Activated CD4-positive, alpha-beta T cell treated with anti-CD3 and anti-CD28 coated beads, Interleukin-2, amount 50 U/mL, for 24 hours (primary cell): ENCODE measurements around the gene PRDM10.
"Not testable (repeated sequence)": the region's sequence is repeated elsewhere in the genome, so short reads cannot be mapped to it uniquely, and the experiment has no call there.

Source experiments
- DNase-seq, 2 donors: peaks; one replicate each; pipeline ENCODE4 v3.0.0-alpha.2; 2020; ENCODE audit warnings: low read depth in 1 of 2, low spot score in 1 of 2

Gene PRDM10

DNA sequence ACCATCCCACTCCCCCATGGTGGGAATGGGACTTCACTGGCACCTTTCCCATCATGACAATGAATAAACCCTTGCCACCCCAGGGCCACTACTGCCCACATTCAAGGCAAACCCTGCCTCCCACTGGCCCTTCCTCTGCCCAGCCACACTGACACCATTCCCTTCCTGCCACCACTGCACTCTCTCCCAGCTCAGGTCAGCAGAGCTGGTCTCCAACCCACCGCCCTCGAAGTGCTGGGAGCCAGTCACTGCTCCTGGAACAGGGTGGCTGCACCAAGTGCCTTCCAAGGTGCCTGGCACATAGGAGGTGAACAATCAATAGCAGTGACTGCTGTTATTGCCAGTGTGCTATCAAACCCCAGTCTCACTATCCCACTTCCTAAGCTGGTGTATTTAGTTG lies 27.1 kb downstream of the PRDM10 start:
- no peak for DNase-seq

DNA sequence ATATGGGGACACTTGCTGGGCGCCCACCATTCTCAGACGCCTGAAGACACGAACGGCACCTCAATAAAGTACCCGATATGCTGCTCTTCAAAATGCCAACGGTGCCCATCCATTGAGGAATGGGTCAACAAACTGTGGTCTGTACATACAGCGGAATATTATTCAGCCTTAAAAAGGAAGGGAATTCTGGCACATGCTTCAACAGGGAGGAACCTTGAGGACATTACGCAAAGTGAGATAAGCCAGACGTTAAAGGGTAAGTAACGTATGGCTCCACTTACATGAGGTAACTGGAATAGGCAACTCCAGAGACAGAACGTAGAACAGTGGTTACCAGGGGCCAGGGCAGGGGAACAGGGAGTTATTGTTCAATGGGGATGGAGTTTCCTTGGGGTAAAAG lies 28.0 kb downstream of the PRDM10 start:
- no peak for DNase-seq

DNA sequence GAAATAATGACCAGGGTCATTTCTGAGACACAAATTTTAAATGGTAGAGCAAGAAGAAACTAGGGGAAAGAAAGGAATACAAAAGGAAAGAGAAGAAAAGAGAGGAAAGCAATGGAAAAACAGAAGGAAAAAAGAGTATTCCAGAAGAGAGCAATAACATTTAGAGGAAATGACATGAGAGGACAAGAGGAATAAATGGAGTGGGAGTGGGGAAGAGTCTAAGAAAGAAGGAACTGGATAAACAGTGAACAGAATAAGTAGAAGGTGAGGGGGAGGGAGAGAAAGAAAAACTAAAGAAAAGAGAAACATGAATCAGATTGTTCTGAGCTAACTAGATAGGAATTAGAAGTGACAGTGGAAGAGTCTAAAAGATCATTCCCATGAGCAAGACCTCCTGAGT lies 28.4 kb downstream of the PRDM10 start:
- DNase-seq = no peak

DNA sequence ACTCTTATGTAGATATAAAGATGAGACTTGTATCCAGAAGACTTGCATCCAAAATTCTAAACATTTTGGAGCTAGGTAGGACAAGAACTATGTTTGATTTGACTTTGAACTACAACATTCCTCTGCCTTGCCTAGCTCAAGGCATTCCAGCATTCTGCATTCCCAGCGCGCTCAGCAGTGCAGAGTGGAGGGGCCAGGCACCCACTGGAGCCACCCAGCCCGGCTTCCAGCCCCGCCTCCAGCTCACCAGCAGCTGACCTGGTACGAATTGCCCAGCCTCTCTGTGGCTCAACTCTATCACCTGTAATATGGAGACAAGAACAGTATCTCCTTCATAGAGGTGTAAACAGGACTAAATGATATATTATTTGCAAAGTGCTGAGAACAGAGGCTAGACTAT lies 28.8 kb downstream of the PRDM10 start:
- DNase-seq = no peak

DNA sequence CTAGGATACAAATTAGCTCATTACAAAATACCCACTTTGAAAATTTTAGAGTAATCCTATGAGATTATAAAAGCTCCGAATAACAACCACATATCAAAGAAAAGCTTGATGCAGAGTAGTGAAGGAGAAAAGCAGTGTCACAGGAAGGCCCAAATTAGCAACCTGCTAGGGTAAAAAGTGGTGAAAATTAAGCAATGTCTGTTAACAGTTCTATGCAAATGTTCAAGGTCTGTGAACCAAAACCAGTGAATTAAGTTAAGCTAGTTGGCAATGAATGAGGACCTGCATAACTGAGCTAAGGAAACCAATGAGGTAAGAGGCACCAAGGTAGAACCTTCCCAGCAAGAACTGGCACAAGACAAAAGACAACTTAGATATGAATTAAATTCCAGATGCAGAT lies 29.6 kb downstream of the PRDM10 start:
- no peak for DNase-seq

DNA sequence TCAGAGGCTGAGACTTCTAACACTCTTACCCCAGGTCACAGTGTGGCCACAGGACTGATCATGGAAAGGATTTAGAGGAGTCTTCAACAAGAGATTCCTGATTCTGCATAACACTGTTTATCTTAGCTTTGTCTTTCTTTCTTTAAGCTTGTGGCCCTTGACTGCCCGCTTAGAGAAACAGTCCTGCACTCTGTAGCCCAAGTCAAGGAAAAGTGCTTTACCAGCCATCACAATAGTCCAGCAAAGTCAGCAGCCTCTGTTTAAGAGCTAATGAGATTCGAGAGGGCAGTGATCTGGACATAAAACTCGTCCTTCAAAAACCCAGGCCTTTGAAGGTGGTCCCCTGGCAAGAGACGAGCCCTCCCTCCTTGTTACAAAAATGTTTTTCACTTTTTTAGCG lies 30.0 kb downstream of the PRDM10 start:
- no peak for DNase-seq

DNA sequence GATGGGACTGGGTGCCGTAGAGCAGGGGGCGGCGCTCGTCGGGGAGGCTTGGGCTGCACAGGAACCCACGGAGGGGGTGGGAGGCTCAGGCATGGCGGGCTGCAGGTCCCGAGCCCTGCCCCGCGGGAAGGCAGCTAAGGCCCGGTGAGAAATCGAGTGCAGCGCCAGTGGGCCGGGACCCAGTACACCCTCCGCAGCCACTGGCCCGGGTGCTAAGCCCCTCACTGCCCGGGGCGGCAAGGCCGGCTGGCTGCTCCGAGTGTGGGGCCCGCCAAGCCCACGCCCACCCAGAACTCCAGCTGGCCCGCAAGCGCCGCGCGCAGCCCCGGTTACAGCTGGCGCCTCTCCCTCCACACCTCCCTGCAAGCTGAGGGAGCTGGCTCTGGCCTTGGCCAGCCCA lies 30.8 kb downstream of the PRDM10 start:
- DNase-seq = not testable (repeated sequence)

DNA sequence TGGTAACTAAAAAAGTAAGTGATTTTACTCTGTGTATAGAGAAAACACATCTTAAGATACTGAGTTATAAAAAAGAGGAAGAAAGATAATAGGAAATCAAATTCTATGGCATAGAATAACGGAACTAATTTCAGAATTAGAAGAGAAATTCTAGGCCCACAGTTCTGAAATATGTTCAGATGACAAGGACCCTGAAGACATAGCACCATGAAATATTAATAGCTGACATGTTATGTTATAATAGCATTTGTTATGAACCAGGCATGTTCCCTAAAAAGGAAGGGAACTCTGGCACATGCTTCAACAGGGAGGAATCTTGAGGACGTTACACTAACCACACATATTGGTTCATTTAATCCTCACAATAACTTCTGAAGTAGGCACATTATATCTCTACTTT lies 32.7 kb downstream of the PRDM10 start:
- no peak for DNase-seq

DNA sequence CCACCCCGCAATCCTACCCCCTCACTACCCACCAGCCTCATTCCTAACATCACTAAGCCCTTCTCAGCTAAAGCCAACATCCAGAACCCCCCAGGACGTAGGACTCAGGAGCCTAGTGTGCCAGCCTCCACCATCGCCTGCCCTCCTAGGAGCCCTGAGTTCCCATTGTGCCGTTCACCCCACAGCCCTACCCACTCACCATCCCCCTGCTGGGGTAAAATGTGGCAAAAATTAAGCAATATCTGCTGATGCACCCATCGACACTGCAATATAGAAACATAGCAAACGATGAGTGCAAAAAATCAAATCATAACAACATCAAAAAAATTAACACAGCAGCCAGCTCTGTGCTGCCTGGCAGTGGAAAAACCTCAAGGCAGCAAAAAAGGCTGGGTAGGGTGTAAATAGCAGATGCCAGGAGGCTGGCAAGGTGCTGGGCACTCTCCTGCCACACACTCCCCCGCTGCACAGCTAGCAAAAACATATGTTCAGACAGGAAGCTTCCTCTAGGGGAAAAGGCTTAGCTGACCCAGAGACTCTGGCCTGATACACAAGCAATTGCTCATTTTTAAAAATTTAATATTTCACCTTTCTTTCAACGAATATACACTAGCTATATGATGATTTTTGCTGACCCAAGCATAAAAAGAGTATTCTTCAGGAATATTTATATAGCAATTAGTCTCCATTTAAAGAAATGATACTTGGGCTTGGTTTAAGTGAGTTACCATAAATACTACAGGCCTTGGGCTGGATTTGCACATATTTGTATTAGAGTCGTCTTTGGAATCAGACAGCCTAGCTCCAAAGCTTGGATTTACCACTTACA lies 33.8 kb downstream of the PRDM10 start:
- DNase-seq = no peak

DNA sequence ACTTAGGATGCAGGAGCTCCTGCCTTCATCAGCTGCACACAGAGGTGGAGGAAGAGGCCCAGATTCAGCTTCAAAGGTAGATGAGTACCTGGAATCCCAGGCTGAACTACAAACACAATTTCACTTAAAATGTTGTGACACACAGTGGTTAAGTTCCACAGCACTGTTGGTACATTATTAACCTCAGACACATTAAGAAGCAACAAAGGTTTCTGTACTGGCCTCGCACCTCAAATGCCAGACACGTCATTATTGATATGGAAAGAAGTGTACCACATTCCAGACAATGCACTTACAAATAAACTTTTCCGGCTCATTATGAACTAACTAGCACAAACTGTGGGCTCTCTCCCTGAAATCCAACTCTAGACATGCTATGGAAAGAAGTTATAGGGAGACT lies 34.6 kb downstream of the PRDM10 start:
- no peak for DNase-seq

DNA sequence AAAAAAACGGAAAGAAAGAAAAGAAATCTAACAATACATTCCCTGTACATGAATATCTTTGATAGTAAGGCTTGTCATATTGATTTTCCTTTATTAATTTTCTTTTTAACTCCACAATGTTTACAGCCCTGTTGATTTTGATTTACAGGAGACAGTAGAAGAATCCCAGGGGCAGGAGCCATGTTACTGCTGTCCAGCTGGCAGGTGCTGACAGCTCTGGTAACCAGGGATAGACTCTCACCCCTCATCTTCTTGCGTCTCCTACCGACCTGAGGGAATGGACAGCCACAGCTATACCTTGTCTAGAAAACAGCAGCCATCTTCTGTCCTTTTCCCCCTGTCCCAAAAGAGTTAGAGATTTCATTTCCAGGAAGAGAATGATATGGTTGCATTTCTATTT lies 37.4 kb downstream of the PRDM10 start:
- DNase-seq = no peak

DNA sequence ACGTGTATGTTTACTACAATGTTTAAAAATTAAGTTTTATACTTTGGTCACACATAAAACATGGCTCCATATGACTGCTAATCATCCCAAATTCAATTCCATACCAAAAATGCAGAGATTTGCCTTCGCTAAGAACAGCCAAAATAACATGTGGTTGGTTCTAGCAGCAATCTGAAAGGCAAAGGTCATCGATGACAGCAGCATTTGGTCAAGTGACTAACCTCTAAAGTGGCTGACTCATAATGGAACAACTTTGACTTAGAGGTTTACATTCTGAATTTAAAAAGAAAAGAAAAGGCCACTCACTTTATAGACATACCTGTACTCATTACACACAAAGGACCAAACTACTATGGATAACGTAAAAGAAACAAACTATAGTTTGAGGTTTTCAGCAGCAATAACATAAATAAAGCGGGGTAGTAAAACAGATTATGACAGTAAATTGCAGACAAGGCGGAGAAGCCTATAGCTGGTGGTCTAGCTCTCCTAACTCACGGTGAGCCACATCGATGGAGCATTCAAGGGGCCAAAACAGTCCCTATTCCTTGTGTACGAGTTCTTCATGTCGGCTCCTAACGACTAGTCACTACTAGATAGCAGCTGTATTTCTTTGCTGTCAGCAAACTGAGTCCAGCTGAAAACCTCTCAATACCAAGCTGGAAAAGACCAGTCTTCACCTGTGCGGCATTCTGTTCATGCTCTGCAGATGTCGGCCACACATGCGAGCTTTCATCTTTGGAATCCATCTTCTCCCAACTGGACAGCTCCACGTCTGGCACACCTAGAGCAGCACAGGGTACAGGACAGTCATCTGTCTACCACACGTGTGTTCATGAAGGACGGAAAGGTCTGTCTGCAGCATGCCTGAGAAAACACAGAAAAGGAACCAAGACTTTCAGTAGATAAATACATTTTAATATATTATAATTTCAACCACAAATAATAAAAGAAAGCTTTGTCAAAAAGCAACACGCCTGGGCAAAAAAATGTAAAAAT lies 42.1 kb downstream of the PRDM10 start:
- no peak for DNase-seq

DNA sequence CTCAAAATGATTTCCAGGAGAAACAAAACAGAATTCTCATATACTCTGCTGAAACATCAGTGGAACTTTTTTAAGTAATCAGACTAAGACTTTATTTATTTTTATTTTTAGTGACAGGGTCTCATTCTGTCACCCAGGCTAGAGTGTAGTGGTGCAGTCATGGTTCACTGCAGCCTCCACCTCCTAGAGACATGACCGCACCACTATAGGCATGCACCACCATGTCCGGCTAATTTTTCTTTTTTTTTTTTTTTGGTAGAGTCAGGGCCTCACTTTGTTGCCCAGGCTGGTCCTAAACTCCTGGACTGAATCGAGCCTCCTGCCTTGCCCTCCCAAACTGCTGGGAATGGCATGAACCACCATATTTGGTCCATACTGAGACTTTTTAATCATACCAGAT lies 42.9 kb downstream of the PRDM10 start:
- DNase-seq = no peak

DNA sequence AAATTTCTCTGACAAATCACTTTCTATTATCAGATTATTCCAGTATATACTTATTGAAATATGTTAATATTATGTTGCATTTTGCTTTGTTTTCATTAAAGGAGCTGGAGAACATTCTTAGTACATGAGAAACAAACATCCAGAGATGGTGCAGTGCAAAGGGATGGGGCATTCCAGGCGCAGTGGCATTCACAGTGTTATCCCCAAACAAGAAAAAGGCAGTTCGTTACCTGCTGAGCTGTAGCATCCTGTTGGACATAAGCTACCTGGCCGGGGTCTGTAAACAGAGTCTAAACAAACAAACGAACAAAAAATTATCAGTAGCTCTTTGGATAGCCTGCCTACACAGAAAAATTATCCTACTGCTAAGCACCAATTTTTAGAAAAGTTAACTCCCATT lies 47.4 kb downstream of the PRDM10 start:
- no peak for DNase-seq

DNA sequence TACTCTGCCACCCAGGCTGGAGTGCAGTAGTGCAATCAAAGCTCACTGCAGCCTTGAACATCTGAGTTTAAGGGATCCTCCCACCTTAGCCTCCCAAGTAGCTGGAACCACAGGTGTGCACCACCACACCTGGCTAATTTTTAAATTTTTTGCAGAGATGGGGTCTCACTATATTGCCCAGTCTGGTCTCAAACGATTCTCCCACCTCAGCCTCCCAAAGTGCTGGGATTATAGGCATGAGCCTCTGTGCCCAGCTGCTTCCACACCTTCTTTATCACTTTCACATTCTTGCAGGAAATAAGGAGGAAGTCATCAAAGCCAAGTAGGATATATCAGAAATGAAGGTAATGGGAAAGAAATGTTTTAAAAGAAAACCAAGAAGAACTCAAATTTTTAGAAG lies 47.9 kb downstream of the PRDM10 start:
- DNase-seq = not testable (repeated sequence)

DNA sequence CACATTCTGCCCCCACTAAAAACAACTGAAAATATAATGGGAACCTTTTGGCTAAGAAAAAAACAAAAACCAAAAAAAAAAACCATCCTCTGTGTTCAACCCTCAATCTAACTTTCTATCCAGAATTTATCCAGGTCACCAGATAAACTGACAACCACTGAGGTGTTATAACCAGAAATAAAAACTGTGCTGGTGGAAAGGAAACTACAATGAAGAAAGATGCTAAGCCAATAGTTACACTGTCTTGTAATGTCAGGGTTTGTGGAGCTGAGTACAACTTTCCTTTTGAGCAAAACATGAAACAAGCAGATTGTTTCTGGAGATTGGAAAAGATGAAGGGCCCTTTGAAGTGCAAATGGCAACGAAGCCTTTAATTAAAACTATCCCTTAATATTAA lies 50.8 kb downstream of the PRDM10 start:
- no peak for DNase-seq

DNA sequence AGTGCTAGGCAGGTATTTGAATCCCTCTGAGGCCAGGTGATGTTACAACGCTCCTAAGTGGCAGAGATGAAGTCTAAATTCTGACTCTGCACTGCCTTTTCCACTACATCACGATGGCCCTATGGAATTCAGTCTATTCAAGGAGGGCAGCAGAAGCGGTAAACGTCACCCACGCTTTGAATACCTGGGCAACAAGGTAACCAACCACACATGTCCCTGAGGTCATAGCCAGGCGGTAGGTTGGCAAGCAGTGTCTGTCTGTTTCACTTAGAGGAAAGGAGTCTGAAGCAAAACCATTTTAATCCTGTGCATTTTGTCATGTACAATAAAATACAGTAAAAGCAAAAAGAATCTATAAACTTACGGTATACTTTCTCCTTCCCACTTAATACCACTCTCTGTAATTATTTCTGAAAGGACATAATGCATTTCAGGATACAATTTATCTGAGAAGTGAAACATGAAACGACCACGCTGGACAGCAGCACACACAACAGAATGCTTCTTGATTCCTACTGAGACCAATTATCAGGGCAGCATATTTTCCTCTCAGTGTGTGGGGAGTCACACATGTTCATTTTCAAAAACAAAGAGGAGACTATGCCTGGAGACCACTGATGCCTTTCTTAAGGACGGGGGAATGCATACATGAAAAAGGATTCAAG lies 51.3 kb downstream of the PRDM10 start:
- DNase-seq = no peak

DNA sequence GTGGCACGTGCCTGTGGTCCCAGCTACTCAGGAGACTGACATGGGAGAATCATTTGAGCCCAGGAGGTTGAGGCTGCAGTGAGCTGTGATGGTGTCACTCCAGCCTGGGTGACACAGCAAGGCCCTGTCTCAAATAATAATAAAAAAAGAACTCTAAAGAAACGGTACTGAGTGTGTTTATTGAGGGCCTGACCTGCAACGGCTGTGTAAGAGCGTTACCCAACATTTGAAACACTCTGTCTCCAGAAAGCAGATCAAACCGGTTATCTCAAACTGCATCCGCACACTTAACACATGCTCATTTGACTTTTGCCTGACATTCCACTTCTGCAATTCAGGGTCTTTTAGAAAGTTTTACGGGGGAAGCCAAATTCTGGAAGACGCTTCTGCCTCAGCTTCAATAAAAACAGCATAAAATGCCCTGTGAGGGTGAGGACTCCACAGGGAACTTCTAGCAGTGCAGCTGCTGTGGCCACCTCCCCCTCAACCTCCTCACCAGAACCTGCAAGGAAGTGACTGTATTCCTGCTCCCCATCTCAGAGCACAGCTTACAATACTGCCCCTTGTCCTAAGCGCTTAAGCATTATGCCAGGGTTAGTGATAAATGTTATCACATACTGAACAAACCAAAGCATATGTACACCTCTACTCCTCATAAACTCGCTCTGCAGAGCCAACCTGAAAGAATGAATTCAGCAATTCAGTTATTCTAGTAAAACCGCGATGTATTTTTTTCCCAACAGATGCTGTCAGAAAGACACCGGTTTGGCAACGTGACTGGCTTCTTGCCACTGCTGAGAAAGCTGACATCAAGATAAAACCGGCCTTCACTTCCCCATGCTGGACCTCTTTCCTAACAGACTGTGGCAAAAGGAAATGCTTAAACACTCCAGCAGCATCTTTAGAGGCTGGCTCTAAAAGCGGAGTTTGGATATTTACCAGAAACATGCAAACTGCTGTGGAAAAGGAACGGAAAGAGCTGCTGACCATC lies 52.2 kb downstream of the PRDM10 start:
- DNase-seq = no peak

DNA sequence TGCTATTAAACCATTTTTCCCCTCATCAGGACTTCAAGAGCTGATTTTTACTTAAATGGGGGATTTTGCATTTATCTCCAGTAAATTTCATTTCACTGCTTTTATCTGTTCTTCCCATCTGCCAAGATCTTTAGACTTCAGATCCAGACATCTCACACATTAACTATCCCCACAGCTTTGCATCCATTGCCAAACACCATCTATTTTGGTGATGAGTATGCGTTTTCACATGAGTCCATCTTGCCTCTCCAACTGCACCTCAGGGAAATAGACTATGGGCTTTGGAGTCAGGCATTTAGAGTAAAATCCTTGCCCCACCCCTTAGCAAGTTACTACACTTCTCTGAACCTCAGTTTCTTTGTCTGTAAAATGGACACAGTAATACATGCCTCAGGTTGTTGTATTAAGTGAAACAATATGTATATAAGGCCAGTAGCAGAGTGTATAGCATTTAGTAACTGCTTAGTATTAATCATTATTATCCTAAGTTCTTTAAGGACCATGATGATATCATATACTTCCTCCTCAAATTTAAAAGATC lies 53.6 kb downstream of the PRDM10 start:
- no peak for DNase-seq

DNA sequence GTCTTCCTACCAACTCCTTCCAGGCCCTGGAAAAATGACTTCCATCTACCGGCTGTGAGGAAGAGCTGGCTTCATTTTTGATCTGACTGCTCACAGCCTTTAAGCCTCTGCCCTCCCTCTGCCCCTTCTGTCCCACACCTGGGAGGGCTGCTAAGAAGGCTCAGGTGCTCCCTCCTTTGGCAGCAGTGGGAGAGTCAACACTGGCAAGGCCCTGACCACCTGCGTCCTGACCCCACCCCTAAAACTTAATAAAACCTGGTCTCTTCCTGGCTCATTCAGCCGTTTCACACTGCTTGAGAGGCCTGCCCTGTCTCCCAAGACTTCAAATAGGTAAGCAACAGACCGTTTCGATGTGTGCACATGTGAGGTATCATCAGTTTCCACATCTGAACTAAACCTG lies 55.2 kb downstream of the PRDM10 start:
- DNase-seq = no peak
